GM12878 (cell line): ENCODE measurements around the gene PABPN1. TPM values are rescaled to one million over a fixed set of nuclear protein-coding genes. Genes with fewer than 3 reads are reported as not detected.

Experiments used
- BCL11A ChIP-seq: IDR thresholded peaks from 2 replicates; pipeline ENCODE4 v1.6.1; 2011; ENCODE audit warnings: low read depth, low read length
- BHLHE40 ChIP-seq, 2 experiments: fragments of 450-650 bp in 1 of 2; IDR thresholded peaks; 2 replicates each; pipeline ENCODE4 v1.6.1; 2011 to 2017; ENCODE audit warnings: low read depth in 2 of 2, borderline replicate concordance in 1 of 2, improper control_type of control experiment in 1 of 2, low read length in 1 of 2, mild to moderate bottlenecking in 1 of 2
- ETV6 ChIP-seq, 2 experiments: fragments of 450-650 bp in 1 of 2; IDR thresholded peaks in 1 of 2; conservative IDR thresholded peaks in 1 of 2; 2 replicates each; pipeline ENCODE4 v1.6.1; 2014; ENCODE audit warnings: antibody characterized with exemption in 1 of 2, borderline replicate concordance in 1 of 2, low read depth in 1 of 2, mild to moderate bottlenecking in 1 of 2, moderate library complexity in 1 of 2
- HCFC1 ChIP-seq: fragments of 150-350 bp; IDR thresholded peaks from 2 replicates; pipeline ENCODE4 v1.6.1; 2014; ENCODE audit warnings: low read length
- IKZF2 ChIP-seq, 2 experiments: fragments of 450-650 bp; IDR thresholded peaks; 2 replicates each; pipeline ENCODE4 v1.6.1; 2017; ENCODE audit warnings: mild to moderate bottlenecking in 2 of 2, moderate library complexity in 2 of 2
- LARP7 ChIP-seq: fragments of 450-650 bp; IDR thresholded peaks from 2 replicates; pipeline ENCODE4 v1.6.1; 2017; ENCODE audit warnings: mild to moderate bottlenecking
- MYC ChIP-seq: IDR thresholded peaks from 2 replicates; pipeline ENCODE4 v1.6.1; 2011; ENCODE audit warnings: mild to moderate bottlenecking, low read length, moderate library complexity, inconsistent platforms; ENCODE audit not compliant: insufficient read depth, insufficient replicate concordance, insufficient read length, severe bottlenecking
- POLR2AphosphoS2 ChIP-seq: IDR thresholded peaks from 2 replicates; pipeline ENCODE4 v1.6.1; 2011; ENCODE audit warnings: low read depth, mild to moderate bottlenecking, low read length, improper control_type of control experiment, moderate library complexity
- RAD21 ChIP-seq: IDR thresholded peaks from 2 replicates; pipeline ENCODE4 v1.6.1; 2011; ENCODE audit warnings: mild to moderate bottlenecking, low read depth, low read length, moderate library complexity; ENCODE audit not compliant: insufficient read depth
- SRF ChIP-seq, 2 experiments: IDR thresholded peaks; 2 replicates each; pipeline ENCODE4 v1.6.1; 2011; ENCODE audit warnings: low read depth in 2 of 2, low read length in 2 of 2, mild to moderate bottlenecking in 1 of 2, moderate library complexity in 1 of 2
- STAT1 ChIP-seq: fragments of 450-650 bp; conservative IDR thresholded peaks from 2 replicates; pipeline ENCODE4 v1.6.1; 2014; ENCODE audit warnings: antibody characterized with exemption, mild to moderate bottlenecking
- TBL1XR1 ChIP-seq: IDR thresholded peaks from 2 replicates; pipeline ENCODE4 v1.6.1; 2012; ENCODE audit warnings: low read depth, low read length, improper control_type of control experiment
- ZNF207 ChIP-seq: fragments of 450-650 bp; IDR thresholded peaks from 2 replicates; pipeline ENCODE4 v1.6.1; 2014; ENCODE audit warnings: antibody characterized with exemption, mild to moderate bottlenecking, borderline replicate concordance
- polyA plus RNA-seq, 11 experiments: library from polyadenylated mRNA; depleted of rRNA in 4 of 11; unstranded in 6 of 11; stranded (reverse) in 5 of 11; fragments of >200 nt; fragmentation: Nextera tagmentation in 4 of 11; fragmentation: Illumina TruSeq in 1 of 11; extraction: Ambion mirVana in 4 of 11; extraction: Trizol in 1 of 11; gene quantifications; 1 replicate in 1 of 11; 2 replicates in 10 of 11; pipeline versions ENCODE4 v1.2.1 to v1.2.3, GENCODE V29; 2011 to 2016; ENCODE audit warnings: inconsistent platforms in 2 of 11, missing spikeins in 2 of 11, low read depth in 1 of 11
- total RNA-seq, 4 experiments: library from RNA; depleted of rRNA in 3 of 4; stranded (reverse); fragments of >200 nt in 3 of 4; fragmentation: Illumina TruSeq in 1 of 4; extraction: Trizol in 1 of 4; gene quantifications; 2 replicates each; pipeline versions ENCODE4 v1.2.1 to v1.2.3, GENCODE V29; 2013 to 2021
- TF ChIP-seq, protein P1 (sequence below): fragments of 450-650 bp; conservative IDR thresholded peaks from 2 replicates; pipeline ENCODE4 v1.6.1; 2017; ENCODE audit warnings: mild to moderate bottlenecking, moderate library complexity
- TF ChIP-seq, protein P2 (sequence below): fragments of 450-650 bp; IDR thresholded peaks from 2 replicates; pipeline ENCODE4 v1.6.1; 2017; ENCODE audit warnings: mild to moderate bottlenecking
- TF ChIP-seq, protein P3 (sequence below): fragments of 150-350 bp; IDR thresholded peaks from 2 replicates; pipeline ENCODE4 v1.6.1; 2014; ENCODE audit warnings: mild to moderate bottlenecking, low read depth, low read length
- TF ChIP-seq, protein P4 (sequence below): IDR thresholded peaks from 2 replicates; pipeline ENCODE4 v1.6.1; 2011; ENCODE audit warnings: borderline replicate concordance, low read depth, mild to moderate bottlenecking, moderate library complexity, mixed read lengths, low read length; ENCODE audit not compliant: insufficient read depth; ENCODE audit errors: extremely low read length
- TF ChIP-seq, protein P5 (sequence below): fragments of 450-650 bp; IDR thresholded peaks from 2 replicates; pipeline ENCODE4 v1.6.1; 2017; ENCODE audit warnings: mild to moderate bottlenecking, low read depth, inconsistent platforms; ENCODE audit not compliant: poor library complexity, severe bottlenecking
- TF ChIP-seq, protein P6 (sequence below): IDR thresholded peaks from 2 replicates; pipeline ENCODE4 v1.6.1; 2012; ENCODE audit warnings: low read depth, low read length, improper control_type of control experiment

PABPN1 gene
- total and polyA plus RNA-seq, 10 of the 15 experiments (the other 5 are each of a cell fraction or from before 2014, with no cell fraction given) = 31.3 to 248 (median 103) TPM

DNA sequence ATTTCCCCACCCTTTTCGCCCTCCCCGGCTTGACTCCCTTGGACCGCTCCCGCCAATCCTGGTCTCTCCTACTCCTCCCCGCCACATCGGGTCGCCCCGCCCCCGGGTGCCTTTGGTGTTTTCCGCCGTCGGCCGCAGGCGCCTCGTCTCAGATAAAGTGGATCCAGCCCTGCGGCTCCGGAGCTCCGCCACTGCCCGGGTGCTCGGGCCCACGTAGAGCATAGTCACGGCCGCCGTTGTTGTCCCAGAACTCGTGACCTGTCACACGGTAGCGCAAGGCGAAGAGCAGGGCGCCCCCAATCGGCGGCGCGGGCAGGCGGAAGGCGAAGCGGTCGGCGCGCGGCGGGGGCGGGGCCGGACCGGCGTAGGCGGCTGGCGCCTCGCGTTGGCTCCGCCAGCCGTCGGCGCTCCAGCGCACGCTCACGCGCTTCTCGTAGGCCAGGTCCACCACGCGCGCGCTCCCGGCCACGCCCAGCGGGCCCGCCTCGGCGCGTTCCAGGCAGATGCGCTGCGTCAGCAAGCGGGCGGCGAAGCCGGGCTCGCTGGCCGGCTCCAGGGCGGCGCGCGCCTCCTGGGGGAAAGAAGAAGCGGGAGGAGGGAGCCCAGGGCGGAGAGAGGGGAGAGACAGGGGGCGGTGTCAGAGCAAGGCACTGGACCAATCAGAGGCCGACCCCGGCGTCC is 19.8 kb upstream of the PABPN1 start (continued):
- TF ChIP-seq, protein P1, sequence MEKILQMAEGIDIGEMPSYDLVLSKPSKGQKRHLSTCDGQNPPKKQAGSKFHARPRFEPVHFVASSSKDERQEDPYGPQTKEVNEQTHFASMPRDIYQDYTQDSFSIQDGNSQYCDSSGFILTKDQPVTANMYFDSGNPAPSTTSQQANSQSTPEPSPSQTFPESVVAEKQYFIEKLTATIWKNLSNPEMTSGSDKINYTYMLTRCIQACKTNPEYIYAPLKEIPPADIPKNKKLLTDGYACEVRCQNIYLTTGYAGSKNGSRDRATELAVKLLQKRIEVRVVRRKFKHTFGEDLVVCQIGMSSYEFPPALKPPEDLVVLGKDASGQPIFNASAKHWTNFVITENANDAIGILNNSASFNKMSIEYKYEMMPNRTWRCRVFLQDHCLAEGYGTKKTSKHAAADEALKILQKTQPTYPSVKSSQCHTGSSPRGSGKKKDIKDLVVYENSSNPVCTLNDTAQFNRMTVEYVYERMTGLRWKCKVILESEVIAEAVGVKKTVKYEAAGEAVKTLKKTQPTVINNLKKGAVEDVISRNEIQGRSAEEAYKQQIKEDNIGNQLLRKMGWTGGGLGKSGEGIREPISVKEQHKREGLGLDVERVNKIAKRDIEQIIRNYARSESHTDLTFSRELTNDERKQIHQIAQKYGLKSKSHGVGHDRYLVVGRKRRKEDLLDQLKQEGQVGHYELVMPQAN = peak; percentile 83
- TF ChIP-seq, protein P2, sequence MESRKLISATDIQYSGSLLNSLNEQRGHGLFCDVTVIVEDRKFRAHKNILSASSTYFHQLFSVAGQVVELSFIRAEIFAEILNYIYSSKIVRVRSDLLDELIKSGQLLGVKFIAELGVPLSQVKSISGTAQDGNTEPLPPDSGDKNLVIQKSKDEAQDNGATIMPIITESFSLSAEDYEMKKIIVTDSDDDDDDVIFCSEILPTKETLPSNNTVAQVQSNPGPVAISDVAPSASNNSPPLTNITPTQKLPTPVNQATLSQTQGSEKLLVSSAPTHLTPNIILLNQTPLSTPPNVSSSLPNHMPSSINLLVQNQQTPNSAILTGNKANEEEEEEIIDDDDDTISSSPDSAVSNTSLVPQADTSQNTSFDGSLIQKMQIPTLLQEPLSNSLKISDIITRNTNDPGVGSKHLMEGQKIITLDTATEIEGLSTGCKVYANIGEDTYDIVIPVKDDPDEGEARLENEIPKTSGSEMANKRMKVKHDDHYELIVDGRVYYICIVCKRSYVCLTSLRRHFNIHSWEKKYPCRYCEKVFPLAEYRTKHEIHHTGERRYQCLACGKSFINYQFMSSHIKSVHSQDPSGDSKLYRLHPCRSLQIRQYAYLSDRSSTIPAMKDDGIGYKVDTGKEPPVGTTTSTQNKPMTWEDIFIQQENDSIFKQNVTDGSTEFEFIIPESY = no peak
- TF ChIP-seq SRF (IDR thresholded peaks at IDR 0.05; ENCODE audit: low read depth in 2 of 2, low read length in 2 of 2) (no peak), BCL11A (no peak), STAT1 (peak; percentile 96; the same call in 1 of the 2 replicates), RAD21 (peak; percentile 43; the same call in 1 of the 2 replicates), TBL1XR1 (peak; percentile 58; the same call in 1 of the 2 replicates), LARP7 (peak; percentile 86), IKZF2 (IDR thresholded peaks at IDR 0.05) (peak in 1 of 2 experiments; percentile 23; a peak in 2 of 4 replicates), MYC (no peak), ETV6 (conservative IDR thresholded peaks at IDR 0.05 in 1 of 2, IDR thresholded peaks at IDR 0.05 in 1 of 2; ENCODE audit: borderline replicate concordance in 1 of 2, low read depth in 1 of 2) (no peak), BHLHE40 (IDR thresholded peaks at IDR 0.05; ENCODE audit: borderline replicate concordance in 1 of 2, low read depth in 2 of 2, low read length in 1 of 2) (peak; percentile 83 to 94), POLR2AphosphoS2 (peak; percentile 6; the same call in 1 of the 2 replicates), ZNF207 (peak; percentile 93; the same call in 1 of the 2 replicates), HCFC1 (peak; percentile 48; the same call in 1 of the 2 replicates)
- TF ChIP-seq, protein P3, sequence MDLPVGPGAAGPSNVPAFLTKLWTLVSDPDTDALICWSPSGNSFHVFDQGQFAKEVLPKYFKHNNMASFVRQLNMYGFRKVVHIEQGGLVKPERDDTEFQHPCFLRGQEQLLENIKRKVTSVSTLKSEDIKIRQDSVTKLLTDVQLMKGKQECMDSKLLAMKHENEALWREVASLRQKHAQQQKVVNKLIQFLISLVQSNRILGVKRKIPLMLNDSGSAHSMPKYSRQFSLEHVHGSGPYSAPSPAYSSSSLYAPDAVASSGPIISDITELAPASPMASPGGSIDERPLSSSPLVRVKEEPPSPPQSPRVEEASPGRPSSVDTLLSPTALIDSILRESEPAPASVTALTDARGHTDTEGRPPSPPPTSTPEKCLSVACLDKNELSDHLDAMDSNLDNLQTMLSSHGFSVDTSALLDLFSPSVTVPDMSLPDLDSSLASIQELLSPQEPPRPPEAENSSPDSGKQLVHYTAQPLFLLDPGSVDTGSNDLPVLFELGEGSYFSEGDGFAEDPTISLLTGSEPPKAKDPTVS = no peak
- TF ChIP-seq, protein P4, sequence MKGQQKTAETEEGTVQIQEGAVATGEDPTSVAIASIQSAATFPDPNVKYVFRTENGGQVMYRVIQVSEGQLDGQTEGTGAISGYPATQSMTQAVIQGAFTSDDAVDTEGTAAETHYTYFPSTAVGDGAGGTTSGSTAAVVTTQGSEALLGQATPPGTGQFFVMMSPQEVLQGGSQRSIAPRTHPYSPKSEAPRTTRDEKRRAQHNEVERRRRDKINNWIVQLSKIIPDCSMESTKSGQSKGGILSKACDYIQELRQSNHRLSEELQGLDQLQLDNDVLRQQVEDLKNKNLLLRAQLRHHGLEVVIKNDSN = peak; percentile 73
- TF ChIP-seq, protein P5, sequence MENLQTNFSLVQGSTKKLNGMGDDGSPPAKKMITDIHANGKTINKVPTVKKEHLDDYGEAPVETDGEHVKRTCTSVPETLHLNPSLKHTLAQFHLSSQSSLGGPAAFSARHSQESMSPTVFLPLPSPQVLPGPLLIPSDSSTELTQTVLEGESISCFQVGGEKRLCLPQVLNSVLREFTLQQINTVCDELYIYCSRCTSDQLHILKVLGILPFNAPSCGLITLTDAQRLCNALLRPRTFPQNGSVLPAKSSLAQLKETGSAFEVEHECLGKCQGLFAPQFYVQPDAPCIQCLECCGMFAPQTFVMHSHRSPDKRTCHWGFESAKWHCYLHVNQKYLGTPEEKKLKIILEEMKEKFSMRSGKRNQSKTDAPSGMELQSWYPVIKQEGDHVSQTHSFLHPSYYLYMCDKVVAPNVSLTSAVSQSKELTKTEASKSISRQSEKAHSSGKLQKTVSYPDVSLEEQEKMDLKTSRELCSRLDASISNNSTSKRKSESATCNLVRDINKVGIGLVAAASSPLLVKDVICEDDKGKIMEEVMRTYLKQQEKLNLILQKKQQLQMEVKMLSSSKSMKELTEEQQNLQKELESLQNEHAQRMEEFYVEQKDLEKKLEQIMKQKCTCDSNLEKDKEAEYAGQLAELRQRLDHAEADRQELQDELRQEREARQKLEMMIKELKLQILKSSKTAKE = no peak
- TF ChIP-seq, protein P6, sequence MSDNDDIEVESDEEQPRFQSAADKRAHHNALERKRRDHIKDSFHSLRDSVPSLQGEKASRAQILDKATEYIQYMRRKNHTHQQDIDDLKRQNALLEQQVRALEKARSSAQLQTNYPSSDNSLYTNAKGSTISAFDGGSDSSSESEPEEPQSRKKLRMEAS = peak; percentile 84; the same call in 1 of the 2 replicates
